Activated CD8-positive, alpha-beta memory T cell treated with anti-CD3 and anti-CD28 coated beads for 1 hour (primary cell): ENCODE data around the gene P2RY13.

Experiments used
- DNase-seq, 2 donors: peaks; one replicate each; pipeline ENCODE4 v3.0.0-alpha.2; 2020; ENCODE audit warnings: low read depth in 1 of 2; ENCODE audit errors: extremely low read depth in 1 of 2

P2RY13 gene

DNA sequence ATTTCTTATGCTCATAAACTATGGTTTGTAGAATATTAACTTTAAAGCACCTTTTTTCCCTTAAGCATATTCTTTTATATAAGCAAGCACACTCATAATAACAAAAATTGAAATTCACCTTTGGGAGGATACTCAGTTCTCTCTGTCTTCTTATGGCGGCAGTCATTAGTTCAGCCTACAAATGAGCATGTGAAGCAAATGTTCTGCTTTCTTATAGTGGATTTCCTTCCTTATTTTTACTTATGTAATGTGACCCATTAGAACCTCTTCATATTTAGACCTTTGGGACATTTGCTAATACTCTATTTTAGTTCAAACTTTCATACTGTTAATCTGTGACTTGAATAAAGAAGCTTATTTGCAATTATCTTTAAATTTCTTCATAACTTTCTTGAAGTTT lies at the start of gene P2RY13:
TSS of gene P2RY13 (minus strand) at position 187 of the 400 bp plus-strand sequence. CDS start at position 166, 21 bp downstream.
- no peak for DNase-seq

DNA sequence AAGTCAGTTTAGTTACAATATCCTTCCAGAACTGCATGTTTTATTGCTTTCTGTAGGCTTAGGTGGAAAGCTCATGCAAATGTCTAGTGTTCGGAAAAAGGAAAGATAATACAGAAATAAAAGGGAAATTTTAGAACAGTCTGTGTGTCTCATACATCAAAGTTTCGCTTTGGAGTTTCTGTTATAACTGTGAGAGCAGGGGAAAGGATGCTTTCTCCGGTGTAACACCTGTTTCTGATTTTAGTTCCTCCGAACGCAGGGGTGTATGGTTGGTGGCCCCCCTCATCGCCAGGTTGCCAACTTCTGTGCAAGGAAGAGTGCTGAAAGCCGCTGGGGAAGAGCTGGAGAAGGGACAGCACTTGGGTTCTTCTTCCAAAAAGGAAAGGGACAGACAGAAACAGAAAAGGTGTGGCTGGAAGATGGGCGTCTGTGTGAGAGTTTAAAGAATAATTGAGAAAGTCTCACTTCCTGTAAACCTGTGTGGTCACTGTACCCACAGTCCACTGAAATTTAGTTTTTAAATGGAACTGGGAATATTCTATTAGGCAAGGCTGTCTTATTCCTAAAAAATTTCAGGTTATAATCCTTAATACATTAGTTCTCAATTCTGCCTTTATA lies 48.5 kb upstream of the P2RY13 start:
- DNase-seq = no peak

DNA sequence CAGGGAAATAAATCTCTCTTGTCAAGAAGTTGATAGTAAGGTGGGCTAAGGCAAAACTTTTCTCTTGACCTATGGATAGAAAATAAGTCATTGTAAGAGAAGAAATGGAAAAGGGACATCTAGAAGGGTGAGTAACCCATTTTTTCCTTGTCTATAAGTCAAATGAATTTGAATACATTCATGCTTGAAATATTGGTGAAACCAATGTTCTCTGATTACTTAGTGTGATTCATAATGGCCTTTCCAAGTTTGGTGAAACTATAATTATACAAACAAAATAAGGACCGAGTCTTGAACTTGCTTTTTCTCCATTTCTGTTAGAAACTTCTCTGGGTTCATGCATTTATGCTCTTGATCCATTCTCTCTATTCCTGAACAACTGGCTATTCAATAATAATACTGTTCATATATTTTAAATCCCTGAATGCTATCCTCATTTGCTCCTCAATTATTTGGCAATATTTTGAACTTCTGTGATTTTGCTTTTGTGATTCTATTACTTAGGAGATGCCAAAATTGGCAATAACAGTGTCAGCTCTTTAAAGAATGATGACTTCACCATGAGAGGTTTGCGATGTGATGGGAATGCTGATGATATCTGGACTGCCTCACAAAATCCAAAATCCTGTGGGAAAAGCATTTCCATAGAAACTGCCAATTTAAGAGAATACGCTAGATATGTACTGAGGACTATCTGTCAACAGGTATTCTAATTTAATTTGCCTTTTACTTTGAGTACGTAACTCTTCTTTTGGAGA lies 42.9 kb upstream of the P2RY13 start:
- no peak for DNase-seq

DNA sequence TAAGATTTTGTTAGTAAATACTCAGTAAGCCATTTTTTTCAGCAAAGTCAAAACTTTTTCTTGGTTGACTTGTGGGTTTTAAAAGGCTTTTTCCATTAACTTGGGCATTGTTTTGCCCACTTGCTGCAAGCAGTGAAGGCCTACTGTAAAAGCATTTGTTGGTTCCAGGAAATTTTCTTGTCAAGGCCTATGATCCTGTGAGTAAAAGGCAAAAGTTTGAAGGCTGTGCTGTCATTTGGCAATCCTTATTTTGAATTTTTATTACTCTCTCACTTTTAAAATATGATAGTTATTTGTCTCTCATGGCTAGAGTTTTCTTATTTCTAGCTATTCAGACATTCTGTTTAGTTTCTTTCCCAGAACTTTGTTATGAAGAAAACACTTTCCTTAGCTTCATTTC lies 42.2 kb upstream of the P2RY13 start:
- no peak for DNase-seq

DNA sequence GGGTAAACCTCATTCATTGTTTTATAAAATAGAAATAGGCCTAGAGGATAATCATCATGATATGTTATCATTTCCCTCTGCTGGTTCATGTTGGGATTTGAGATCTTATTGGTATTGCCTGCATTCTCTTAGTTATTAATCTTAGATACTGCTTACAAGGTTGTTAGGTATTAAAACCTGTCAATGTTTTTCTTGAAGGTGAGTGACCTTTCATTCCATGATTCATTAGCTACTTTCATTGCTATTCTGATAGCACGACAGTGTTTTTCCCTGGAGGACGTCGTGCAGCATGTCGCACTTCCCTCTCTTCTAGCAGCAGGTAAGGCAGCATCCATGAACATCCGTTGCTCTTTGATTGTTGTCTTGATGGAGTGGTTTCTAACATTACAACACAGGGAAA lies 38.1 kb upstream of the P2RY13 start:
- DNase-seq = no peak

DNA sequence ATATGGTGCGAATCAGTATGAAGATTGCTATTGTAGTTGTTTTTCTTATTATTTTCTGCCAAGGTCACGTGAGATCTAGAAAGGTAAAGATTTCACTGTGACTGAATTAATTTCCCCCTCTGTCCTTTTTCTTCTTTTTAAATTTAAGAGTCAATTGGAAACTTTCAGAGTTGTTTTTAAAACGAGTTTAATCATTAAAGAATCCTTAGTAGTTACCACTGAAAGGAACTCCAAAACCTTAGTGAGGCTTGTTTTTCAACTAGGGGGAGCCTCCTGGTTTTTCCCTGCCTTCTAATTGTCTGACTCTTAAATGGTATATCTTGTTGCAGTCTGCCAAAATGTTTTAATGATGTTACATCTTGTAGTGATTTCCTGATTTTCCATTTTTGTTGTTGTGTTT lies 37.6 kb upstream of the P2RY13 start:
- no peak for DNase-seq

DNA sequence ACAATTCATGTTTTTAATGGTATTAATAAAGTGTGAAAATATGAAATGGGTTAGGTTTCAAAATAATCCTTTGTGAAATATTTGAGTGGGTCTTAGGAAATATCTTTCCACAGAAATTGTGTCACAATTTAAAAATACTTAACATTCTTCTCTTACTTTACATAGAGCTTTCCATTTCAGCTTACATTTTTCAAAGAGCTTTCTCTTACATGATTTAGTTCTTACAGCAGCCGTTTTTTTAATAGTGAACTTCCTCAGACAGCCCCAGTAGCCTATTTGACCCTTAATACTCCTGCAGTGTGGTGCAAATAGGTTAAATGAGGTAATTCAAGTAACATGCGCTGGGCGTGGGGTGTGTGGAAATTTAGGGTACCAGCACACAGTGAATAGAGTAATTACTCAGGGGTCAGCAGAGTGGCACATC lies 33.4 kb upstream of the P2RY13 start:
- DNase-seq = no peak

DNA sequence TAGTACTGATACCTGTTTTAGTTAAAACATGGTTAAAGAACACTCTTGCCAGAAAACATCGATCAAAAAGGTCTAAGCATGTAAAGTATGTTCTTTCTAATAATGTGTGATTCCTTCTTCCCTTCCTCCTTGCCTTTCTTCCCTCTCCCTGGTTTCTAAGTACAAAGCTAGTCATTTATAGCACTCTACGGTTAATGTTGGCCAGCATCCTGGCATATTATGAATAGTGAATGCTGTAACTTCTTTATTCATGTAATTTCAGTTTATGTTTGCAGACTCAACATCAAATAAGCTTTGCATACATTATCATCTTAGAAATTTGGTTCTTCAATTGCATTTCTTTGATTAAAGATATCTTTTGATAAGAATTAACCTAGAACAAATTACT lies 28.1 kb upstream of the P2RY13 start:
- no peak for DNase-seq

DNA sequence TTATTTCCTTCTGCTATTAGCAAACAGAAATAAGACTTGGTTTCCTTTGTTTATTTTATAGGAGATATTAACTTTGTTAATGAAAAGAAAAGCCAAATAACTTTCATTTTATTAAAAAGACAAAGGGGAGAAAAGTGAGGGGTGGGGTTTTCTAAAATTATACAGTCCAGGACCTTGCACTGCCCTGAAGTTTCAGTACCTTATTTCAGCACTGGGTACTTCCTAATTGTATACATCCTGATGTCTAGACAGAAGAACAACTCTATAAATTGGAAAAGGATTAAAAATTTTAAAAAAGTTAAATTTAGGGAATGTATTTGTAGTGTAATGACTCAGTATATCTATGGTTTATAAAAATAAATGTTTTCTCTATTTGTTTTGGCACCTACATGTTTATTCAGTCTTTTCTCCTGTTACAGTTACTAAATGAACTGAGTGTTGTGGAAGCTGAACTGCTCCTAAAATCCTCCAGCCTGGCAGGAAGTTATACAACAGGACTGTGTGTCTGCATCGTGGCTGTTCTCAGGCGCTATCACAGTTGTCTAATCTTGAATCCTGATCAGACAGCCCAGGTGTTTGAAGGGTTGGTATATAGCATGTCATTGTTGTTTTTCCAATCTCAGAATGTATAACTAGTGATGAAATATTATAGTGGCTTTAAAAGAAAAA lies 27.6 kb upstream of the P2RY13 start:
- no peak for DNase-seq

DNA sequence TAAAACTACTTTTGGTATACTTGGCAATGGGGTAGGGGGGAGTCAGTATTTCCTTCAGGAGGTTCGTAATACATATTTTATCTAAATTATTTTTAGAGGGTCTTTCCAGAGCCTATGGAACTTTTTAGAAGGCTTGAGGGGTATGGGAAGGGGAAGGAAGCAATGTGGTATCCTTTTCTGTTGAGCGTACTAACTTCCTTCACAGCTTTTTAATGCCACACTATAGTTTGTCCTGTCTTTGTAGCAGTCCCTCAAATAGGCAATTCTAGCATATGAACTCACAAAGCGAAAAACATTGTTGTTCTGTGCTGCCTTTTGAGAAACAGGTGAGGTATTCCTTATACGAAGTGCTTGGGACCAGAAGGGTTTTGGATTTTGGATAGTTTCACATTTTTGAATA lies 22.3 kb upstream of the P2RY13 start:
- no peak for DNase-seq

DNA sequence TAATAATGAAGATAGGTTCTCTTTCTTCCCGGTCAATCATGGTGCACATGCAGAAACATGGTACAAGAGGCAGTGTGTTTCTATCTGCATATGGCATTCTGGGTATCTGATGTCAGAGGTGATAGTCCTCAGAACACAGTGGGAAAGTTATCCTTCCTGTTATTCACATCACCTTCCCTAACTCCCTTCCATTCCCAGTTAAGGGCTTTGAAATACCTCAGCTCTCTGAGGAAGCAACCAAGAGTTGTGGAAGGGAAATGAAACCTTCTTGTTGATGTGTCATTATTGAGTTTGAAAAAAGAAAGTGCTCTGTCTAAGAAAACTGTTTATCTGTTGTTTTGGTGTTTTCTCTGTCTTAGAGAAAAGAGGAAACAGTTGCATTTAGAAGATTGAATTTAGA lies 21.9 kb upstream of the P2RY13 start:
- no peak for DNase-seq

DNA sequence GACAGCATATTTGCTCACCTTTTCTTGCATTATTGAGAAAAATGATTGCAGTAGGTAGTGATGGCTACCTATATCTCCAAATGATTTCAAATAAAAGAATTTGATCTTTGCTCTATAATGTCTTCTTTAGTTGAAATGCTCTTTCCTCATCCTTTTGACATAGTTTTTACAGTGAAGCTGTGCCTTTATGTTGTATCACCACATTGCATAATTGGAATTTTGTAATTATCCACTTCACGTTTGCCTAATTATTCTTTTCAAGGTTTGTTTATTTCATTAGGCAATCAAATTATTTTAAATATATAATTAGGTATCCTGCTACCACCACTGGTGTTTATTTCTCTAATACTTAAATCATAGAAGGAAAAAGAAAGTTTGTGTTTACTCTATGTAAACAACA lies 21.3 kb upstream of the P2RY13 start:
- no peak for DNase-seq

DNA sequence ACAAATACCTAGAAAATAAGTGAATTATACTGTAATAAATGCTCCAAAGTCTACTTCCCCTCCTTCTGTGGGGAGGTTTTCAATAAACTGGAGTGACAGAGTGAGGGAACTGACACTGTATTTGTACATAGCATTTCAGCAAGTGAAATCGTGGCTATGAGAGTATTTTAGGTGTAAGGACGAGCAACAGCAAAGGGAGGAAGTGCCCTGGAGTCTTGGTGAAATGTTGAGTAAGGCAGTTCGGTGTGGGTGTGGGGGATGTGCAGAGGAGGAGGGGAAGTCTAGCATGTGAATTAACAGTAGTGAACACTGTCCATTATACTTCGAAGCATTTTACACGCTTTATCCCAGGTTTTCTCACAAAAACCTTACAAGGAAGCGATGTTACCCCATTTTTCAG lies 18.1 kb upstream of the P2RY13 start:
- DNase-seq = no peak

DNA sequence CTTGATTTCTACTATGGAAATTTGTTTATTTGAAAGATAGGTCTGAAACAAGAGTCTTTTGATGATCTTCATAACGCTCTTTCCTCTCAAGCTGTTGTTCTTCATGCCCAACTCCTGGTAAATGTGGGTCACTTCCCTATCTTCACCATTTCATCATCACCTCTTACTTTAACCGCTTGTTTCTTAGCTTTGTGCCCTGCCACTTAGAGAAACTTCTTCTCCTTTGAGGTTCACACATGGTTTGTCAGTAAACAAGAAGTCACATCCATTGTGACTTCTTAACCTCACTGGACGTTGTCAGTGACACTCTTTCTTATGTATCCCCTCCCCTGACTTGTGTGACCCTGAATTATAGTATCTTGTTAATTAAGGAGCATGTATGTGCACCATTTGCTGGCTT lies 16.9 kb upstream of the P2RY13 start:
- DNase-seq = no peak

DNA sequence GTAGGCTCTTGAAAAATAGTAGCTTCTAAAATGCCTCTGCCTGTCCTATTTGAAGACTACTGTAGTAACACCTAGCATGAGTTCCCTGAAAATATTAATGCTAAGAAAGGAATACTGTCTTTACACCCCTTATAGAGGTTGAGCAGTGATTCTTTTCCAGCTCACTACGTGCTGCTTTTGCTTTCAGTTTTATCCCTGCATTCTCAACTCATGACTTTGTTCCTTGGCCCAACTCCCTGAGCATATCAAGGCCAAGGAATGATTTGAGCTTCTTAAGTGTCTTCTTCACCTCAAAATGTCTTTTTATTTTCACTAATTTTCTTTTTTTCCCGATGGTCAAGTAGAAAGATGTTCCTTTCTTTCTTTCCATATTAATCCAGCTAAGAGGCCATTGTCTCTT lies 16.5 kb upstream of the P2RY13 start:
- no peak for DNase-seq

DNA sequence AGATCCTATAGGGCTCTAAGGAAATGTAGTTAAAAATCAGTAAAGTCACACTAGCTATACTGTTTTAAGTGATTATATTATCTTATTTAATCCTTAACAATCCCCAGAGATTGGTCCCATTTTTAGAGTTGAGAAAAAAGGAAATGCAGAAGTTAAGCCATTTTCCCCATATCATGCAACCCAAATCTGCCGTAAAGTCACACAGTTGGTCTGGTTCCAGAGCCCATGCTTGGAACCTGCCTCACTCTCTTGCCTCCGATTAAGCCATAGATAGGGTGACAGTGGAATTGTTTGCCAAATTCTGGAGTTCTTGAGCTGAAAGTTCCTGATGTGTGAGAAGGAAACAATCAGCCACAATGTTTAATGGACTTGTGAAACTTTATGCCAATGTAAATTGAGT lies 2.3 kb upstream of the P2RY13 start:
- no peak for DNase-seq

DNA sequence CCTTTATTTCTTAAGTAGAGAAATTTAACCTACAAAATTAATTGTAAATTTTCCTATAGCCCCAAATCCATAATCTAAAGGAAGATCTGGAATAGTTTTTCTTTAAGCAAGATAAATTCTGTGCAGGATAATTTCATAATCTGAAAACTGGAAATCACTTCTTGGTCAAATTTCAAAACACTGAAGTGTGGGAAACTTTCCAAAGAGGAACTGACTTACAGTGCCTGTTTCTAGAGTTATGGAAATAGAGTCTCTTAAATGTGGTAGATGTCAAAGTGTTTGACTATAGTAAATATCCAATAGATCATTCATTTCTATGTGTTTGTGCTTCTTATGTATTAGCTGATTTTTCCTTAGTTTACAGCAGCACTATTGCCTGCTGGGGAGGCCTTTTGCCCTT lies 1.6 kb upstream of the P2RY13 start:
- DNase-seq = no peak

DNA sequence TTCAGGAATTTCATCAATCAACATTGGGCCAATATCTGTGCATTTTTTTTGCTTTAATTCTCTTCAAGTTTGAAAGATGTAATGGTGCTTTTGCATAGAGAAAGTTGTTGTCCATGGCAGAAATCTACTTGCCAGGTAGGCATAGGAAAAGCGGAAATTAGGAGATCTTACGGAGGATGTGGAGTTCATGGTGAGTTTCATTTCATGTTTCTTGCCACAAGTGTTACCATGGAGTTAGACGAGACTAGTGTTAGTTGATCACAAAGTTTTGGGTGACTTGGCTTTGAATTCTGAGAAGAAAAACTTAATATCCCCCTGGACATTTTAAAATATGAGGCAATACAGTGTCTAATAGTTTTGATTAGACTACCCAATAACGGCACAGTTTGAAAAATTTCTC lies 1.0 kb upstream of the P2RY13 start:
- DNase-seq = no peak

DNA sequence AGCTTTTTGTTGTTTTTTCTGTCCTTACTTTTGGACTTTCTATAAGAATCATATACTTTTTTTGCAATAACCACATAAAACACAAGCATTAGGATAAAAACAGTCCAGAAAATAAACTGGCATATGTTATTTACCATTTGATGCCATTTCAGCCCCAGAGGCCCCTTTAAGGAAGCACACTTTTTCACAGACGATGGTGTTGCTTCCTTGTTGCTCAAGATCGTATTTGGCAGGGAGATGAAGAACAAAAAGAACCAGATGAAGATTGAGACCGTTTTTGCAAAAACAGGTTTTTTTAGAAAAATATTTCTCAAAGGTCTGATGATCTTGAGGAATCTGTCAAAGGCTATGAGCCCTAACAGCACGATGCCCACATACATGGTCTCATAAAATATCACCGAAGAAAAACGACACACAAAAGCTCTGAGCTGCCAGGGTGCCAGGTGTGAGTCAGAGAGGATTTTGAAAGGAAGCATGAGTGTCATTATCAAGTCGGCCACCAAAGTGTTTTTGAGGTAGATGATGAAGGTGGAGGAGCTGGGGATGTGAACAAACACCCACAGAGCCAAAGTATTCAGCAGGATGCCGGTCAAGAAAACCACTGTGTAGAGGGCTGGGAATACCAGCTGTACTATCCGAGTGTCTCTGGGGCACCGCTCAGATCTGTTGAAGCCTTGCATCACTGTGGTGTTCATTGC lies 902 bp downstream of the P2RY13 start:
- no peak for DNase-seq

DNA sequence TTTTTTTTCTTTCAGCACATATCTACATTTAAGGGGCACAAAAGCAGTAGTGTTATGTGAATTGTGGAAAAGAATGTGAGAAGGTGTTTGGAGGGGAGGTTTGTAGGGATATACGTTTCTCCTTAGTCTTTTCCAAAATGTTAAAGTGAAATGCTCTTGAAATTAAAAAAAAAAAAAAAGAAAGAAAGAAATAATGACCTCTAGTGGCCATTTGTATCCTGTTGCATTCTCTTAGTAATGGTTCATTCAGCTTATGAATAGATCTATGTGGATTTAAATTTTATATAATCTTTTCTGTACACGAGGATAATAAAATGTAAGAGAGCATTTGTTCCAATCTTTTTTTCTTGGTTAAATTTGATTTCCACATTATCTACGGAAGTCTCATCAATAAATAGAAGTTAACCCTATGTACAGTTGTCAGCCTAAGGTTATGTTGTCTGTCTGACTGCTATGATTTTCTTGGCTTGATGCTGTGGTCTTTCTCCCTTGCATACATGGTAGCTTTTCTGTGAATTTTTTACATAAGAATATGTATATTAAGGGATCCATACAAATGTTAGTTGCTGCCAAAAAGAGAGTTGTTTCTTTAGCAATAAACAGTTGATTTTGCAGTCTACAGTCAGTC lies 1.7 kb downstream of the P2RY13 start:
- DNase-seq = no peak

DNA sequence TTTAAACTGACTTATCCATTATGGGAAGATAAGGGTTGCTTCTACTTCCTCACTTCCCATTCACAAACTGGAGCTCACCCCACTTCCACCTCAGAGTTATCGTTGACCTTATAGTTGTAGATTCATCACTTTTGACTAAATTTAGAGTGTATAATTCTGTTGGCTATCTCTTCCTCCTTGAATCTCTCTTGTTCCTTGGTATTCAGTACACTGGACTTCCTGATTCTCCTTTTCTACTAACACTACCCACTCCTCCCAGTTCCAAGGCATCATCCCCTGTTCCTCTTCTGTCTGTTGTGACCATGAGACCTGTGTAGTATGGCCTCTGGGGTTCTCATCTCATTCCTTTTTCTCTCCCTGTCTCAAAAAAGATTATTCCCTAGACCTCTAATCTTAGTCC lies 6.8 kb downstream of the P2RY13 start:
- DNase-seq = no peak
